LHCN-M2 (cell line): ENCODE data around the gene PLEKHA6. TPM values are rescaled to one million over a fixed set of nuclear protein-coding genes. Genes with fewer than 3 reads are reported as not detected.
"Not testable (repeated sequence)": the region's sequence is repeated elsewhere in the genome, so short reads cannot be mapped to it uniquely, and the experiment has no call there.

Source experiments
- DNase-seq: peaks from one replicate; pipeline ENCODE4 v3.0.0-alpha.2; 2012; ENCODE audit warnings: low read depth
- total RNA-seq: library from RNA; depleted of rRNA; stranded (reverse); fragments of >200 nt; gene quantifications from 2 replicates; pipeline ENCODE4 v1.2.3, GENCODE V29; 2014

The PLEKHA6 gene
- total RNA-seq, 1 experiment from 2014 or later, result 50.9 TPM

DNA sequence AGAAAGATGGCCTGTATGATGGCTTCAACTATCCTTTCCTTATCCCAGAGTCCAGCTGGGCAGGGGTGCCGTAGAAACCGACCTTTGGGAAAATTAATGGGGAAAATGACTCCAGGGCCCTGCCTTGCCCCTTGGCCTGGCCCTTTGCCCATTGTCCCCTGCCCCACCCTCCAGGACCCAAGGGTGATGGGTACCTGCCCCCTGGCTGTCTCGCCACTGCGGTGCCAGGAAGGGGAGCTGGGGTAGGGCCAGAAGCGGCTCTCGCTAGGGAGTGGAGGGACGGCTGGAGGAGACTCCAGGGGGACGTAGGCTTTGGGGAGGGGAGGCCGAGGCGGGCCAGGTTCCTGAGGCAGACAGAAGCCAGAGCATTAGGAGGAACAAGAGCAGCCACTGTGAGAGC is 116.8 kb downstream of the PLEKHA6 start:
- no peak for DNase-seq

DNA sequence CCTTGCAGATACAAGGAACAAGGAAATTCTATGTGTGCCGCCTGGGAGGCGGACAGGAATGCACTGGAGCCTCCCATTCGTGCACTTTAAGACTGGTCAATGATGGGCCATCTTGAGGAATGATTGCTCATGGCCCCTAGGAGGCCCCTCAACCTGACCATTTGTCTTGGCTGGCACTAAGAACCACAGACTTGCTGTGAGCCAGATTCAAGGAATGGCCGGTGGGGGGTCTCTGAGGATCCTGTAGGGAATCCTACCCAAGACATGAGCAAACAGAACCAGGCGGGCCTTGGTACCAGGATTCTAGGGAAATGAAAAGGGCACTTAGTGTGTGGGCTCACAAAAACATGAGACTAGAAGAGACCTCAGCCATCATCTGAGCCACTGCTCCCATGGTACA is 117.8 kb downstream of the PLEKHA6 start:
- DNase-seq, result no peak

DNA sequence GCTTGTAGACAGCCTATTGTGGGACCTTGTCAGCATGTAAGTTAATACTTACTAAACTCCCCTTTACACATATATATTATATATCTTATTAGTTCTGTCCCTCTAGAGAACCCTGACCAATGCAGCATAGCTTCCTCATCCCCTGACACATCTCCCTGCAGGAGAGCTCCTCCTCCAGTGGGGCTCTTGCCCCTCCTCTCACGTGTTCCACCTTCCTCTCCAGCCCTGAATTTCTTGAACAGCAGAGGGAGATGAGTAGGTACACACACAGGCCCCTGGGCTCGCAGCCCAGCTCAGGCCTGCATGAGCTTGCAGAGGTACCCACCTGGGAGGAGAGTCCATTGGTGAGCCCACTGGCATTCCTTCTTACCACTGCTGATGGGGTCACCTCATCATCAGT is 118.7 kb downstream of the PLEKHA6 start:
- DNase-seq, result no peak

DNA sequence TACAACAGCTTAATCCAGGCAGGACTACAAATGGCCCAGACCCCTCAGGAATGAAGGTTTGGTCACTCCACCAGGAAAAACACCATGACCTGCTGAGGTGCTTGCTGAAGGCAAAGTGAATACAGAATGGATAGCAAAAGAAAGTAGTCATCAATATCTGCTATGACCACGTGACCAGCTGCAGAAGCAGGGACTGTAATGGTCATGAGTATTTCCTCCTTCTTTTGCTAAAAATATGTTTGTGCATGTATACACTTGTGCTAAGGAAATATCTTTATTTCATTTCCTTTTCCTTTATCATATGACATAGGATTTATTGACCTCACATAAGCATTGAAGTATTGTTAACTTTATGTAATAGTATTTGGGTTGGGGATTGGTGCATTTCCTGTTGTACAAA is 119.5 kb downstream of the PLEKHA6 start:
- DNase-seq, result no peak

GRCh38 chr1:204239401-204239800 is 120.3 kb downstream of the PLEKHA6 start:
- not testable (repeated sequence) for DNase-seq

DNA sequence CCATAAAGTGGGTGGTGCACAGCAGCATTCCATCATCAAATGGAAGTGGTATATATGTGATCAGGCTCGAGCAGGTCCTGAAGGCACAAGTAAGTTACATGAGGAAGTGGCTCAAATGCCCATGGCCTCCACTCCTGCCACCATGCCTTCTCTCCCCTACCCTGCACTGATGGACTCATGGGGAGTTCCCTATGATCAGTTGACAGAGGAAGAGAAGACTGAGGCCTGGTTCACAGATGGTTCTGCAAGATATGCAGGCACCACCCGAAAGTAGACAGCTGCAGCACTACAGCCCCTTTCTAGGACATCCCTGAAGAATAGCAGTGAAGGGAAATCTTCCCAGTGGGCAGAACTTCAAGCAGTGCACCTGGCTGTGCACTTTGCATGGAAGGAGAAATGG is 121.2 kb downstream of the PLEKHA6 start:
- DNase-seq, result not testable (repeated sequence)

DNA sequence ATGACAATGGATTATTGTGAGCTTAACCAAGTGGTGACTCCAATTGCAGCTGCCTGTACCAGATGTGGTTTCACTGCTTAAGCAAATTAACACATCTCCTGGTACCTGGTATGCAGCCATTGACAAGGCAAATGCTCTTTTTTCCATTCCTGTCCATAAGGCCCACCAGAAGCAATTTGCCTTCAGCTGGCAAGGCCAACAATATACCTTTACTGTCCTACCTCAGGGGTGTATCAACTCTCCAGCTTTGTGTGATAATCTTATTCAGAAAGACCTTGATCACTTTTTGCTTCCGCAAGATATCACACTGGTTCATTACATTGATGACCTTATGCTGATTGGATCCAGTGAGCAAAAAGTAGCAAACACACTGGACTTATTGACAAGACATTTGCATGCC is 122.2 kb downstream of the PLEKHA6 start:
- not testable (repeated sequence) for DNase-seq

GRCh38 chr1:204232526-204232925 is 127.2 kb downstream of the PLEKHA6 start:
- DNase-seq, result peak; percentile 17

GRCh38 chr1:204230211-204230610 is 129.5 kb downstream of the PLEKHA6 start:
- DNase-seq, result no peak

DNA sequence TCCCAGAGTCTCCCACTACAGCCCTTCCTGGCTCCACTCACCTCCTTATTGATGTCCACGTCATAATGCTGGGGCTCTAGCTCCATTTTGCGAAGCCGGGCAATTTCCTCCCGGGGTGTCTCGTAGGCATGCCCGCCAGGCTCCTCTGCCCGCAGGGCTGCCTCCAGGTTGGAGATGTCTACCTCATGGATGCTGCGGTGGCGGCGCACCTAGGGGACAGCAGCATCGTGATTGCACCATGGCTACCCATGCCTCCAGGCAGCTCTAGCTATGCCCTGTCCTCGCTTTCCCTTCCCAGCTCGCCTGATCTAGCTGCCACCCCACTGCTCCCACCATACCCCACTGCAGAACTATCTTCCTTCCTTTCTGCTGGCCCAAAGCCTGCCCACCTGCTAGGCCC is 130.8 kb downstream of the PLEKHA6 start:
- no peak for DNase-seq

DNA sequence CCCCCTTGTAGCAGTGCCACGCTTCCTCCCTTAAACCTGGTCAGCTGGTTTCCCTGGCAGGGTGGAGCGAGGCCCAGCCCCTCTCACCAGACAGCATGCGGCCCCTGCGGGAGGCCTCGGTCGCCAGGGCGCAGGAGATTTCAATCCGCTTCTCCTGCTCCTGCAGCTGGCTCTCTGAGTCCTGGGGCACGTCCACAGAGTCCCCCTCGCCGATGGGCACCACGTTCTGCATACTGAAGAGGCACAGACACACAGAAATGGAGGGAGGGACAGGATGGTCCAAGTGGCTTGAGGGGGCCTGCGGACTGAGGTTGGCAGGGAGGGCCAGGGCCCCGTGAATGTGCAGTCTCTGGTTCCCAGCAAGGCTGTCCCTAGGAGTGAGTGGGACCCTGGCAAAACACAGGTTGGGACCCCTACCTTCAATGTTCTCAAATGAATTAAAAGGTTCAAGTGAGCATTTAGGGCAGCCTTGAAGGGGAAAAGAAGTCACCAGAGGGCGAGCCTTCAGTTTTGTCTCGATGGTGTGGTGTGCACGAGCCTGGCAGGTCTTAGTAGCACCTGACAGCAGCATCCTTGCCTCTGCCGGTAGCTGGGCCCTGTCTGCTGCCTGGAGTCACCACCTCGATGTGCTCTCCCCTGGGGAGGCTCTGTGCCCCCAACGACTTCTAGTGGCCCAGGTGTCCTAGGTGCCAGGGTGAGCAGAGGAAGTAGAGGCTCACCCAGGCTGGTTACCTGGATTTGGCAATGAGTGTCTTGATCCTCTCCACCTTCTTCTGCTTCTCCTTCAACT is 131.5 kb downstream of the PLEKHA6 start:
- no peak for DNase-seq

GRCh38 chr1:204227351-204227750 is 132.4 kb downstream of the PLEKHA6 start:
- no peak for DNase-seq

- DNase-seq, result no peak
These were observed 133.6 kb downstream of the PLEKHA6 start for GRCh38 chr1:204225841-204226735.

DNA sequence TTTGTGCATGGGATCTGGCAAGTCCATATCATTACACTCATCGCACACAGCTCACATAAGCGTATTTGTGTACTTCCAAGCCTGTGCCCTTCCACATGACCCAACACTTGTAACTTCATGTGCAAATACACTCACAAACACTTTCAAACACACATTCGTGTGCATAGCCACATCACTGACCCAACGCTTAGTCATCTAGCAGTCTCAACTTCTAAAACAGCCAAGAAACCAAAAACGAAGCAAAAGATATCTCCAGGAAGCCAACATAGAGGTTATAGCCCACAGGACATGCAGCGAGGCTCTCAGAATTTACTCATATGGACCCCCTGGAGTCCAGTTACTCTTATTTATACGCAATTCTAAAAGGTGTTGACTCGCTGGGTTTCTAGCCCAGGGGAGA is 135.1 kb downstream of the PLEKHA6 start:
- no peak for DNase-seq

DNA sequence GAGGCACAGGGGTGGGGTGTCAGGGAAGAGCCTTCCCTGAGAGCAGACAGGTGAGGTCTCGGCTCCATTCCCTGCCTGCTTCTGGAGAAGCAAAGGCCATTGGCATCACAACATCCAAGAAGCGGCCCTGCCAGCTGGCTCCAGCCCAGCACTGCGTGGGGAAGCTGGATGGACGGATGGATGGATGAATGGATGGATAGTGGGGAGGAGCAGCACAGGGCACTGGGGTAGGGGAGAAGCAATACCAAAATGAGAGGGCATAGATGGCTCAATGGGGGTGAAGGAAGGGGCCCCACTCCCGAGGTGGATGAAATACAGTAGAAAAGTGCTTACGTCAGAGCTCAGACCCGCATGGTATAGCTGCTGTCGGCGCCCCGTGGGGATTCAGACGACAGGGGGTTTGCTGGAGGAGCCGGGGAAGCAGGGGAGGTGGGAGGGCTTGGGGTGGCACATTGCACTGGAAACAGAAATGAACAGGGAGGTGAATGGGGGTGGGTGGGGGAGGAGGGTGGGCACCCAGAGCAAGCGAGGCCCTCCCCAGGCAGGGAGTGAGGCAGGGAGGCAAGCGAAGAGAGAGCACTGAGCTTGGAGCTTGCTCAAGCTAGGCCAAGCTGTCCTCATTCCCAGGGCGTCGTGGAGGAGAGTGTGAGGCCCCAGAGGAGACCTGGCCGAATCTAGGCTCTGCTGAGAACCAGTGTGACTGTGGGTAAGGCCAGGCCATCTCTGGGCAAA is 136.4 kb downstream of the PLEKHA6 start:
- DNase-seq, result no peak

- DNase-seq, result no peak
These were observed 137.0 kb downstream of the PLEKHA6 start for GRCh38 chr1:204222764-204223055.

DNA sequence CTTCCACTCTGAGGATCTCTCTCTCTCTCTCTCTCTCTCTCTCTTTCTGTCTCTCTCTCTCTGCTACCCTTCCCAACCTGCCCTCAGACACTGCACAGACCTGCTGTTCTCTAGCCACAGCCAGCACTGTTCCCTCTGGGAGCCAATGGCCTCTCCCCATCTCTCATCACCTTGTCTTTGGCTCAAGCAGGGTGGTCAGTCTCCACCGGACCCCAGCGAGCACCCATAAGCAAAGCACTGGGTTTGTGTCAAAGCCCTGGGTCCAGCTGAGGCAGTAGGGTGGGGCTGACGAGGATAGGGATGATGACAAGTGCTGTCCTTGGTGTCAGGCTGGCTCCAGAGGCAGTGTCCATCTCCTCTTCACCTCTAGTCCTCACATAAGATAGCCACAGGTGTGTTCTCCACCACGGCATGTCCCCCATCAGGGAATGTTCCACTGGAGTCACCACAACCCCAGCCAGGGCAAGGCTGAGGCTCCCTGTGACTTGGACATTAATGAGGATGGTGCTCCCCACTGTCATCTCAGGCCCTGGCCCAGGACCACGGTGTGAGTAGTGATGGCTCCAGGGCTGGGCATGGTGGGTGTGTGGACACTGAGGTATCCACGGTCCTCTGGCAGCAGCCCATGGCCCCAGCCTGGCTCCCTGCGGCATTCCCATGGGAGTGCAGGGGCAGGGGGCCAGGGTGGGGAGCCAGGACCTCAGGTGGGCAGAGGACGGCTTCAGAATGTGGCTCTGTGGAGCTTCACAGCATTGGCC is 137.5 kb downstream of the PLEKHA6 start:
- no peak for DNase-seq

- no peak for DNase-seq
These were observed 138.5 kb downstream of the PLEKHA6 start for GRCh38 chr1:204221271-204221670.

- no peak for DNase-seq
These were observed 139.6 kb downstream of the PLEKHA6 start for GRCh38 chr1:204219971-204220616.

DNA sequence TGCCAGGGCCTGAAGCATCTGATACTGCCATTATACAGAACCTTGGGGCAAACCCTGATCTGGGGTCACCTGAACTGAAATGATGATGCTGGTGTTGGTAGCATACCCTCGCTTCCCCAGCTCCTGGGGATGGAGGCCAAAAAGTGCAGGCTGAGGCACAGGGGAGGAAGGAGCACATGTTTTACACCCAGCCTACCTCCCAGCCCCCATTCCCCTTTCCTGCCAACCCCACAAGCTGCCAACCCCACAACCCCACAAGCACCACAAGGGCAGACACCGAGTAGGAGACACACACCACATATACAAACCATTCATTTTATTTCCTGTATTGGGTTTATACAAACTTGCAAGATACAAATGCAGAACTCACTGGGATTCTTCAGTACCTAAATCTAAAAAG is 141.2 kb downstream of the PLEKHA6 start:
- no peak for DNase-seq

- no peak for DNase-seq
These were observed 142.1 kb downstream of the PLEKHA6 start for GRCh38 chr1:204217648-204218000.
